Cortex of kidney (tissue), 1 donor: ENCODE results near the gene LPCAT1.

Experiments used
- DNase-seq: peaks from one replicate; lab custom pipeline; 2025; lab: John Stamatoyannopoulos, UW

The LPCAT1 gene

DNA sequence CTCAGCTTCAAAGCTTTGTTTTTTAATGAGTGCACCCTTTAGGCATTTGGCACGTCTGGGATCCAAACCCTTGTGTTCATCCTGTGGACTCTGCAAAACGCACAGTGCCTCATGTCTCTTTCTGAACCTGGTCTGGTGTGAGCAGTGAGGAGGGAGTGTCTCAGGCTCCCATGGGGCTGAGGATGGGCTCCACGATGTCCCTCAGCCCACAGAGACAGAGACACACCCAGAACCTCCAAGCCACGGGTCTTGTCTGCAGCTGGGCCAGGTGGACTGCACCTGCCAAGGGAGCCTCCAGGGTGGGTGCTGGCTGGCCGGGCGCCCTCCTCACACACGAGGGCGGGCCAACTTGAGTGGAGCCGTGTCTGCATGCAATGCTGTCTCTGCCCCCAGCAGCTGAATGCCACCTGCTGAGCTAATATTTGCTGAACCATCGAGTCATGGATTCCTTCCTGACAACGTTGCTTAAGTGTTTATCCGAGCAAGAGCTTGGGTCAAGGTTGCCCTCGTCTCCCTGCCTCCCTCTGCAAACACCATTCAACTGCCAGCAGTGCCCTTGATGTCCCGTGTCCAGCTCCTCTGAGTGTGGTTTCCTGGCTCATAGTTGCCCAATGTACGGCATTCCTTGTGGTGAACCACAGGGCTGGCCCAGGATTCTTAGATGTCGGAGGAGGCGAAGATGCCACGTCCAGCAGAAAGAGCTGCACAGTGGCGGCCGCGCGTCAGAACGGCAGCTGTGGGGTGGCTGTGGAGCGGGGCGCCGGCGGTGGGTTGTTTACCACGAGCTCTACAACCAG is 31.4 kb upstream of the LPCAT1 start:
- DNase-seq, result no peak

DNA sequence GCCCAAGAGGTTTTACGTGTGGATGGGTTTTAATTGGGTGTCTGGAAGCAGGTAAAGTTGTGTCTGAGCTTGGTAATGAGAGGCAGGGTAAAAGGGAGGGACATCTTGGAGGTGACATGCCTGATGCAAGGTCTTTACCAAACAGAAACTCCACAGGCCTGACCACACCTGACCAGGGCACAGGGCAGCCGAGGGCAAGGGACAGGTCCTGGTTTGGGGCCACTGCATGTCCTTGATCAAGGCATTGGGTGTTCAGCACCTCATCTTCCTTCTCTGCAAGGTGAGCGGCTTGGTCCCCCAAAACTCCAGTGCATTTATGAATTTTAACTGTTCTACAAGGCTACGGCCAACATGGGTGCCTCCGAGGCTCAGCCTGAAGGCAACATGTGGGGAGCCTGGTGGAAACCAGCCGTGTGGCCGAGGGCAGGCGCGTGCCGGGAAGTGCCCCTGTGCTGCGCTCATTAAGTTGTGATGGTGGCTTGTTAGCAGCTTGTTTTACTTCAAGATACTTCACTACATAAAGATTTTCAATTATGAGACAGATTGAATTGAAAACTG is 30.7 kb upstream of the LPCAT1 start:
- no peak for DNase-seq

DNA sequence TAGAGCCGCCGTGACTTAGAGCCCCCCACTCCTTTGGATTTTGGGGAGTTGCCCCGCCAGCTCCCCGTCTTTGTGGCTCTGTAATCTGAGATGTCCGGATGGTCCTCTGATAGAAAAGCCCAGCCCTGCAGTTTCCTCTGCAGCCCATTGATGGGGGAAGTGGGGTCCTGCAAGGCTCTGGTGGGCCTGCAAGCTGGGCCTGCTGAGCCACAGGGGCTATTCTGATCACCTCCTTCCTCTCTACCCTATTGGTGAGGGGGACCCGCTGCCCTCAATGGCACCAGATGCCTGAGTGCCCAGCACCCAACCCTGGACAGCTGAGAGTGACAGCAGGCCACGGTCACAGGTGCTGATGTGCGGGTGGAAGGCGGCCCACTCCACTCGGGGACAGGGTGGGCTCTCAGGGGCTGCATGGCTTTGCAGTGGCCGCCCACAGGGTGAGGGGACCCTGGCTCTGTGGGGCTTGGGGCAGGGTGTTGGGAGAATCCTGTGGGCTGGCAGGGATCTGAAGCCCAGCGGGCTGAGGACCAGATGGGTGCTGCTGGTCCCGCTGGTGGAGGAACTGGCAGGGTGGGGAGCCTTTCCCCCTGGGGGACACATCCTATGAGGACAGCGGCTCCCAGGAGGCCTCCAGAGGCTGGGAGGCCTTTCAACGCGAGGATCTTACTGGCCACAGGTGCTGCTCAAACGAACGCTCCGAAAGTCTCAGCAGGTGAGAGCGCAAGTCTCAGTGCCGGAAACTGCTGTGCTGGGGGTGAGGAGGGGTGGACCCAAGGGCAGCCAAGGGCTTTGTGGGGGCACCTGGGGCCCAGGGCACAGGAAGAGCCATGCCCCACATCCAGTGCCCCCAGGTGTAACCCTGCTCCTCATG is 30.0 kb upstream of the LPCAT1 start:
- no peak for DNase-seq

DNA sequence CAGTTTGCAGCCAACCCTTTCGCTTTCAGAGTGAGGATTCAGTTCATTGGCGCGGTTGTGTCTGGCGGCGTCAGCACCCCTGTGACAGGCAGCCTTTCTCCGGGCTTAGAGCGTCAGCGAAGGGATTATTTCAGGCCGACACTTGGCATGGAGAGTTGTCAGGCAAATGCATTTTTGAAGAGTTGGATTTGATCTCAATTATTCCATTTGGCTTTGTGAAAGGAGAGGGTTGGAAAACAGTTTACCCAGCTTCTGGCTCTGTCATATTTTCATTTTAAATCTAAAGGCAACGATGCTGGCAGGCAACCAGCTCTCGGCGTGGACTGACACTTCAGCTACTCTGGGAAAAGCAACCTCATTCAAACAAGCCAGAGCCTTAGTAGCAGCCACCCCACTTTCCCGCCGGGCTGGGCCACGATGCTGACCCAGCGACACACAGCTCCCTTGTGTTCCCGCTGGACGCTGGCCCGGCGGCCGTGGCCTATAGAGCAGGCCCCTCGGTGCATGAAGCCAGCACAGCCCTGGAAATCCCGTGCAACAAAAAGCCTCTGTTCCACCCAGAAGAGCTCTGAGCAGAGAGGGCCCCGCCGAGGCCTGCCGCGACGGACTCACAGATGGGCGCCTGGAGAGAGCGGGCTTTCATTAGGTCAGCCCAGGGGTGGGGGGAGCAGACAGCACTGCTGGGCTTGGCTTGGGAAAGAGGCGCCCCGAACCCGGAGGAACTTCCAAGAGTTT is 28.9 kb upstream of the LPCAT1 start:
- no peak for DNase-seq

DNA sequence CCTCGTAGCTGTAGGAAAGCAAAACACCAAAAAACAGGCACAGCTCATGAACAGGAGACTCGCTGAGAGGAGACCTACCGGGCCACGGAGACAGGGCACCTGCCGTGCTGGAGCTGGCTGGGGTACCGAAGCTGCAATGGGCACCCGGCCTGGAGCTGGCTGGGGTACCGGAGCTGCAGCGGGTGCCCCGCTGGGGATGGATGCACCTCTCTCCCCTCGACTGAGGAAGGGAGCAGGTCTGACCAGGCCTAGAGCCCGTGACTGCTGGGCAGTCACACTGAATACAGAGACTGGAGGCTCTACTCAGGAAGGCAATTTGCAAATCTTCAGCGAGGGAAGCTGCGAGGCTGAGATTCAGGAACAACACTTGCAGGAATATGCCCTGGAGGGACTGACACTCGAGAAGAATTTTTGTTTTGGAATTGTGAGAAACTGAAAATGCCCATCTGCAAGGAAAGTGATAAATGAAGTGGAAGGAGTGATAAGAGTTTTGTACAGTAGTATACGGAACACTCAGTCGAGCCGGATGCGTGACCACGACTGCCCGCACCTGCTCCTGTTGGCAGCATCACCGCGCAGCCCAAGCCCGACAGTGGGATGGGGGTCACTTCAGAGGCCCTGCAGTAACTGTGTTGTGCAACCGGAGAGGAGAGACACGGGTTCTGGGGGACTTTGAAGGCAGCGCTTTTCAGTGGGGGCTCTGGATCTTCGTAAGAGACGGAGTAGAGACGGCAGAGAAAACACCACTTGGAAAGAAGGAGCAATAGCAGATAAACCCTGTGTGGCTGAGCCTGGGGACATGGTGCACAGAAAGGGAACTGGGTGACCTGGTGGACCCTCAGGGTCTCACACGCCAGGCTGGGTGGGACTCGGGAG is 27.9 kb upstream of the LPCAT1 start:
- no peak for DNase-seq

DNA sequence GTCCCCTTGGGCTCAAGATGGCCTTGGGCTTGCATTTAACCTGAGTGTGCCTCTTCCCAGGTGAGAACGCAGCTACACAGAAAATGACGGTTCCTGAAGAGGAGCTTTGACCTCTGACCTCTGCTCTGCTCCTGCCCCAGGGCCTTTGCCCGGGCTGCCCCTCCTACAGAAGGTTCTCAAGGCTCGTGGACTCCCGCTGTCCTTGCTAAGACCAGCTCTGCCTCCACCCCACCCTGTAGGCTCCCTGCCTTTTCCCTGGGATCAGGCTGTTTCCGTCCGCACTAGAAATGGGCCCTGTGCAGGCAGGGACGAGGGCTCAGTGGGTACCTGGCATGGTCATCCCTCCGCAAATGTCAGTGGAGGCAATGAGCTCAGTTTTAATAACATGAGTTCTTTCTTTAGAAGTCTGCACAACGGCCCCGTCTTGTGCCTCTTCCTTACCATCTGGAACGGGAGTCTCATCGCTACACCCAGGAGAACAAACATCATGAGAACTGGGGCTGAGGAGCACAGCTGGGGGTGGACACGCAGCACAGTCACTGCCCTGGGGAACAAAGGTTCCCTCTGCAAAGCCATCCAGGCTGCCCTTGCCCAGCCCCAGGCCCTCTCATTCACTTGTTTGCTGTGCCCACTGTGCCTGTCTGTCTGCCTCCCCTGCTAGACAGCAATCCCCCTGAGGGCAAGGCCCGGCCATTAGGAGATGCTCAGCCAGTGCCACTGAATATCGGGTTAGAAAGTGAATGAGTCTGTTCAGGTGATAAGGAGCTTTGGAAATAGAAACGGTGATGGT is 26.7 kb upstream of the LPCAT1 start:
- DNase-seq, result no peak

DNA sequence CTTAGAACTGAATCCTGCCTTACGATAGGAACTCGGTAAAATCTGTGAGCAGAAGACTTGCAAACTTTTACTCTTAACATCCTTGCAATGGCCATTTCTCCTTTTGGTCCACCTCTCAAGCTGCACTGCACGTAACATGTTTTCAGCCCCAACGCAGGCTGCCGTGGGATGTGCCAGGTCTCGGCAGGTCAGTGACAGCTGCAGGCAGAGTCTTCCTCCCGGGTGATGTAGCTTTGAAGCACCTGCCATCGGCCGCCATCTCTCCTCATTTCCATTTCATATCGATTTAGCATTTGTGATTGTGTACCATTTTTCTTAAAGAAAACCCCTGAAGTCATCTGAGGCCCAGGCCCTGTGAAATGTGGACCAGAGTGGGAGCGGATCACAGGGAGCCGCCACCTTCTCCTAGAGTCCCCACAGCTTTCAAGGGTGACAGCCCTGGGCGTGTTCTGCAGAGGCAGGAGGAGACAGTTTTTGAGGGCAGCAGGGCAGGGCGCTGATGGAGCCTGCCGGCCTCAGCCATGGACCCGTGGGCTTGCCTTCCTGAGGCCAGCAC is 25.8 kb upstream of the LPCAT1 start:
- no peak for DNase-seq

DNA sequence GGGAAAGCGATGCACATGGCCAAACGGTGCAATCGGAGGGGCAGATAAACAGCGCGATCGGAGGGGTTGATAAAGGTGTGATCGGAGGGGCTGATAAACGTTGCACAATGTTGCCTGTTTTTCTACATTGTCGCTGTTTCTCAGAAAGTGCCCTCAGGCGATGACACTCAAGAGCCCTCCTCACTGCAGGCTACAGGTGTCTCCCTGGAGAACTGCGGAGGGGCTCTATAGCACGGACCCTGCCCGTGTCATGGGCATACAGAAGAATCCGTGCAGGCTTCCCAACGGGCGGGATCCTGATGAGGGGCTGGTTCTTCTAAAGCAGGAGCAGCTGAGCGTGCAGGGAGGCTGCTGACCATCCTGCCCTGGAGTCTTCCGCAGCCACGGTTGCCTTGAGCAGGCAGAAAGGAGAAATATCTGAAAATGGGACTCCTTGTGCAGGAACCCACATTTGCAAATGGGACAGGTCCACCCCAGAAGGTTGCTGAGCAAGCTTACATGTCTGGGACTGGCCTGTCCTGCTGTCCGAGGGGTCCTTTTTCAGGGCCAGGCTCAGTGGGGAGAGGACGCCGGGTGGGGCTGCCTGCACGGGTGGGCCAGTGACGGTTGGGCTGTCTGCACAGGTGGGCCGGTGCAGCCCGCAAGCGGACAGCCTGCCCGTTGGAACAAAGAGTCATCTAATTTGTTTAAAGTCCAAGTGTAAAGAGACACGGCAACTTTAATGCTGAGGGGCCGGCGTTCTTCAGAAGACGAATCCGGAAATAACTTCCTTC is 25.1 kb upstream of the LPCAT1 start:
- DNase-seq, result no peak

DNA sequence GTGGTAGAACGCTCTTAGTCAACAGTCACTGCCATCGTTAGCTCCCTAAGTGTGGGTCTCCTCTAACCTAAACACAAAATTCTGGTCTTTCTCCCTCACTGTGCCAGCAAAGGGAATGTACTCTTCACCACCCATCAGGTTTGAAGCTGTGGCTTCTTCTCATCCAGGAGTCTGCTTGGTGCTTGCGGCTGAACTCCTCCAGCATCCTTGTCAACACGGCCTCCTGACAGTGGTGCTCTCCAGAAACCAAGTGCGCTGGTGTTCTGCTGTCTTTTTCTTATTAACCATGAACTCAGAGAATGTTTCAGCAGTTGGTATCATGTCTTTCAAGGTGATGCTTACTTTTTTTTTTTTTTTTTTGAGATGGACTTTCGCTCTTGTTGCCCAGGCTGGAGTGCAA is 23.9 kb upstream of the LPCAT1 start:
- DNase-seq, result no peak

DNA sequence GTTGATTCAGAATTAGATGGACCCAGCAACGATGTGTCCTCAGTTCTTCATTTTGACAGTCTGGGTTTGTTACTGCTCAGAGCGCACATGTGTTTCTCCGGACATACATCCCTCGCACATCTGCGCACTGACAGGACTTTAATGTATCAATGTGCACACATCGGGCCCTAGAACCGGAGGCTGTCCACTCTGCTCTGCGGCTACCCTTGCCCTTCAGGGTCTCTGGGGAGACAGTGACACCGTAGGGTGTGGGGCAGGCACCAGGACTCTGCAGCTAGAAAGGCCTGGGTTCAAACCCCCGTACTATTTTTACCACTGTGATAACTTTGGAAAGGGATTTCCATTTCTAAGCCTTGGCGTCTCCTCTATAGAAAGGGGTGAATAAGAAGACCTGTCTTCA is 23.5 kb upstream of the LPCAT1 start:
- DNase-seq, result no peak

DNA sequence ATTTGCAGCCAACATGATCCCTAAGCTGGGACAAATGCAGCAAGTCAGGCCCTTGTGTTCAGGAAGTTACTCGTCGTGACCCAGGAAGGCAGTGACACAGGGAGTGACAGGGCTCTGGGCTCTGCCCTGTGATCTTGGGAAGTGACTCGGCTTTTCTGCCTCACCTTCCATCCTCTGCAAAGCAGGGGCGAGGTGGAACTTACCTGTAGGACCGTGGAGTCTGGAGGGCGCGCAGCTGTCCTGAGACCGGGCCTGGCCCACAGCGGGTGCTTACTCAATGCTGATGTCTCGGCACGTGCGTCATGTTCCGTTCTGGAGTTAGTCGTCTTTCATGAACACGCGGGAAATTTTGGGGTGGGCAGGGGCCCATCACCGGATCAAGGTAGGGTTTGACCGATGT is 22.8 kb upstream of the LPCAT1 start:
- no peak for DNase-seq

DNA sequence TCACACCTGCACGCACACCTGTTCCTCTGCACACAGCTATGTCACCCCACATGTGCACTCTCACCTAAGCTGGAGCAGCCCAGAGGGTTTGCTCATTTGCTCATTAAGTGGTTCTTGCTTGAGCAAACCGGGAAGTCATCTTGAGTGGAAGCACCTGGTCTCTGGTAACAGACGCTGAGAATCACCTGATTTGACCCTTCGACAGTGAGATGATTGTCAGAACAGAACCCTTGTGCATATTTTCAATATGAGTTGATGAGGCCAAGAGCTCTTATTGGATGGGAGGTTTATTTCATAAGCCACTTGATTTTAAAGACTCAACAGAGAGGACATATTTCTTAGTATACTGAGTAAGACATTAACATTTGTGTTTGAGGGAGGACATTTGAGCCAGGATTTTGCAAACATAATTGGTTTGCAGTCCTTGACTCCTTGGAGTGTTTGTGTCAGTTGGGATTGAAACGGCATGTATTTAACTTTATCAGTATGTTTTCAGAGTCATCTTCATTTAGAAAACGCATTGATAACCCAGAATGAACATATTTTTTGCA is 22.1 kb upstream of the LPCAT1 start:
- no peak for DNase-seq

DNA sequence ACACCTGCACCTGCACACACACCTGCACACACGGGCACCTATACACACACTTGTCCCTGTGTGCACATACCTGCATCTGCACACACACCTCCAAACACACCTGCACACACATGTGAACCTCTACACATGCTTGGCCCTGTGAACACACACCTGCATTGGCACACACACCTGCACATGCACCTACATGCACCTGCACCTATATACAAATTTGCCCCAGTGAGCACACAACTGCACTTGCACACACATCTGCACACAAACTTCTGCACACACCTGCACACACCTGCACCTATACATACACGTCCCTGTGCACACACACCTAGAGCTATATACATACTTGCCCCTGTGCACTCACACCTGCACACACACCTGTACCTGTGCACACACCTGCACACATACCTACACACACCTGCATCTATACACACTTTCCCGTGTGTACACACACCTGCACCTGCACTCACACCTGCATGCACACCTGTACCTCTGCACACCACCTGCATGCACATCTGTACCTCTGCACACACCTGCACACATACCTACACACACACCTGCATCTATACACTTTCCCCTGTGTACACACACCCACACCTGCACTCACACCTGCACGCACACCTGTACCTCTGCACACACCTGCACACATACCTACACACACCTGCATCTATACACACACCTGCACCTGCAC is 21.5 kb upstream of the LPCAT1 start:
- no peak for DNase-seq

DNA sequence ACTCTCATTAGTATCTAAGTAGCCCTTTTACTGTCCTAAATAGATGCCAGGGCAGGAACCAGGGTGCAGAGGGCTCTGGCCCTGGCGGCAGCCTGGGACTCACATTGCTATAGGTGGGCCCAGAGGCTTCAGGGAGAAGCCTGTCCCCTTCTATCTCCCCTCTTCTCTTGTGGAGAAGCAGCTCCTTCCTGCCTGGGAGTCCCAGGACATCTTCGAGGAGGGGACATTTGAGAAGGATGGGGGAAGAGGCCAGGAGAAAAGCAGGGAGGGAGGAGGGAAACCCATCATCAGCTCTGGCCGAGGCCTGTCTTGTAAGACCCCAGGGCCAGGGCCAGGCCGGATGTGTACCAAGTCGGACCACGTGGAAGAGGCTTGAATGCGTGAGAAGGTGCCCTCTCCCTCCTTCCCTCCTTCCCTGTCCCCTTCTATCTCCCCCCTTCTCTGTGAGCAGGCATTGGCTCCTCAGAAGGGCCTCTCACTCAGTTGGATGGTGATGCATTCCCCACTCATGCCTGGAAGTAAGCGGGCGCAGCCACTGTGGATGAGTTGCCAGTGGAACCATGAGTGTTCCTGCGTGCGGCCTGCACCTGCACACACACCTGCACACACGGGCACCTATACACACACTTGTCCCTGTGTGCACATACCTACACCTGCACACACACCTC is 20.7 kb upstream of the LPCAT1 start:
- no peak for DNase-seq

DNA sequence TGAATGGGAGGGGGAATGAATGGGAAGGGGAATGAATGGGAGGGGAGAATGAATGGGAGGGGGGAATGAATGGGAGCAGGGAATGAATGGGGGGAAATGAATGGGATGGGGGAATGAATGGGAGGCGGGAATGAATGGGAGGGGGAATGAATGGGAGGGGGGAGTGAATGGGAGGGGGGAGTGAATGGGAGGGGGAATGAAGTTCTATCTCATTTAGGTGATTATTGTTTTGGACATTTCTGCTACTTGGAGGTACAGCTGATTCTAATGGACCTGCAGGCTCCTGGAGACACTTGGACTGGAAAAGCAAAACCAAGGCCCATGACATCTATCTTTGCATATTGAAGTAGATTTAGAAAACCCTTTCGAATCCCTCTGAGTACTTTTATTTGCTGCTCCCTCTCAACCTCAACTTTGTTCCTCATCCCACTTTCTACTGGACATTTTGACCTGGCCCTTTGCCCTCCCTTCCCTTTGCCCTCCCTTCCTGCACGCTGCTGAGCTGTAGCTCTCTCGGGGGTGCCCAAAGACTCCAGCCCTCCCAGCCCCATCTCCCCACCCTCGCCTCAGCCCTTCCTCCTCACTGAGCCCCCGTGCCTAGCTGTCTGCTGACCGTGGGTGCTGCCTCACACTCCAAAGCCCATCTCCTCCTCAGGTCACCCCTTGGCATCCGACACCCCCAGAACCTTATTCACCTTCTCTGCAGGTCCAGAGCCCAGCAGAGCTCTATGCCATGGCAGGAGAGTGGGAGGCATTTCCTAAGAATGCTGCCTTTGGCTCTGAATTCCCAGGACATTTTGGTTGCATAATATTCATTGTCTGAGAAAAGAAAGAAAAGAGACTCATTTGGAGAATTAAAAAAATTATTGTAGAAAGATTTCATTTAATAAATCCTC is 19.9 kb upstream of the LPCAT1 start:
- DNase-seq, result no peak

DNA sequence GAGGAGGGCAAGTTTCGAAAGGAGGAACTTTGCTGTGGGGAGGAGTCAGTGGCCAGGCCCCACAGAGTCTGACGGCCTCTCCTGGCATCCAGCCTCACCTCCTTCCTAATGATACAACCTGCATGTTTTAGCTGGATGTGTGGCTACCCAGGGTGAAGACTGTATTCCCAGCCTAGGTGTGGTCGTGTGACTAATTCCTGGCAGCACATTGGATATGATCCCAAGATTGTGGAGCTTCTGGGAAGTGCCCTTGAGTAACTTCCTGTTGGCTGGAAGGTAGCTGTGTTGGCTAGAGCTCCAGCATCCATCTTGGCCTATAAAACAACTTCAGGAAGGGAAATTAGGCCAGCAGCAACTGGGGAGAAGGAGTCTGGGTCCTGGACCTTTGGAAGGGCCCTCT is 19.0 kb upstream of the LPCAT1 start:
- no peak for DNase-seq
